DND-41 (cell line): ENCODE results near the gene PCSK4.

ENCODE experiments used
- ATAC-seq: fragments of 200-7000 bp; cut with Tn5 transposase; 3 replicates; pipeline ENCODE4 v1.9.1; 2021; ENCODE audit warnings: low read depth; ENCODE audit not compliant: insufficient read depth
- DNase-seq: peaks from one replicate; pipeline ENCODE4 v3.0.0-alpha.2; 2020
- H2AFZ ChIP-seq: 2 replicates; pipeline ENCODE4 v1.6.0; 2012; ENCODE audit warnings: low read depth, low read length
- H3K27ac ChIP-seq: 2 replicates; pipeline ENCODE4 v1.5.1; 2012; ENCODE audit warnings: low read length, inconsistent platforms
- H3K27me3 ChIP-seq: fragments of 200-600 bp; sonication (generic); 2 replicates; pipeline ENCODE4 v1.6.0; 2012; ENCODE audit warnings: low read length, mild to moderate bottlenecking, inconsistent platforms; ENCODE audit not compliant: insufficient read depth, poor library complexity
- H3K36me3 ChIP-seq: 2 replicates; pipeline ENCODE4 v1.5.1; 2012; ENCODE audit warnings: low read length, inconsistent platforms; ENCODE audit not compliant: insufficient read depth
- H3K4me1 ChIP-seq: 2 replicates; pipeline ENCODE4 v1.5.1; 2012; ENCODE audit warnings: mild to moderate bottlenecking, low read length; ENCODE audit not compliant: insufficient read depth
- H3K4me2 ChIP-seq: 2 replicates; pipeline ENCODE4 v1.6.0; 2012; ENCODE audit warnings: mild to moderate bottlenecking, moderate library complexity, low read length, inconsistent platforms; ENCODE audit not compliant: insufficient read depth
- H3K4me3 ChIP-seq, 2 experiments: fragments of 200-600 bp in 1 of 2; shearing (Covaris generic) in 1 of 2; 2 replicates each; pipeline ENCODE4 v1.5.1; 2012 to 2016; ENCODE audit warnings: inconsistent platforms in 2 of 2, low read length in 2 of 2, mild to moderate bottlenecking in 2 of 2, low read depth in 1 of 2, moderate library complexity in 1 of 2
- H3K79me2 ChIP-seq: 2 replicates; pipeline ENCODE4 v1.6.0; 2012; ENCODE audit warnings: low read length, inconsistent platforms; ENCODE audit not compliant: insufficient read depth
- H3K9ac ChIP-seq: 2 replicates; pipeline ENCODE4 v1.6.0; 2012; ENCODE audit warnings: low read depth, mild to moderate bottlenecking, inconsistent platforms, low read length, moderate library complexity
- H3K9me3 ChIP-seq: 2 replicates; pipeline ENCODE4 v1.5.1; 2012; ENCODE audit warnings: low read length, moderate library complexity, mild to moderate bottlenecking, inconsistent platforms; ENCODE audit not compliant: insufficient read depth, severe bottlenecking
- H4K20me1 ChIP-seq: 2 replicates; pipeline ENCODE4 v1.6.0; 2012; ENCODE audit warnings: low read length; ENCODE audit not compliant: insufficient read depth
- EZH2 ChIP-seq: IDR thresholded peaks from 3 replicates; pipeline ENCODE4 v1.6.1; 2012; ENCODE audit warnings: borderline replicate concordance, low read depth, mild to moderate bottlenecking, moderate library complexity, low read length, inconsistent platforms; ENCODE audit not compliant: severe bottlenecking
- TF ChIP-seq, protein P1 (sequence below): IDR thresholded peaks from 2 replicates; pipeline ENCODE4 v1.5.1; 2012; ENCODE audit warnings: borderline replicate concordance, low read length, moderate library complexity, mild to moderate bottlenecking; ENCODE audit not compliant: poor library complexity, severe bottlenecking; ENCODE audit errors: extremely low read depth

The PCSK4 gene

DNA sequence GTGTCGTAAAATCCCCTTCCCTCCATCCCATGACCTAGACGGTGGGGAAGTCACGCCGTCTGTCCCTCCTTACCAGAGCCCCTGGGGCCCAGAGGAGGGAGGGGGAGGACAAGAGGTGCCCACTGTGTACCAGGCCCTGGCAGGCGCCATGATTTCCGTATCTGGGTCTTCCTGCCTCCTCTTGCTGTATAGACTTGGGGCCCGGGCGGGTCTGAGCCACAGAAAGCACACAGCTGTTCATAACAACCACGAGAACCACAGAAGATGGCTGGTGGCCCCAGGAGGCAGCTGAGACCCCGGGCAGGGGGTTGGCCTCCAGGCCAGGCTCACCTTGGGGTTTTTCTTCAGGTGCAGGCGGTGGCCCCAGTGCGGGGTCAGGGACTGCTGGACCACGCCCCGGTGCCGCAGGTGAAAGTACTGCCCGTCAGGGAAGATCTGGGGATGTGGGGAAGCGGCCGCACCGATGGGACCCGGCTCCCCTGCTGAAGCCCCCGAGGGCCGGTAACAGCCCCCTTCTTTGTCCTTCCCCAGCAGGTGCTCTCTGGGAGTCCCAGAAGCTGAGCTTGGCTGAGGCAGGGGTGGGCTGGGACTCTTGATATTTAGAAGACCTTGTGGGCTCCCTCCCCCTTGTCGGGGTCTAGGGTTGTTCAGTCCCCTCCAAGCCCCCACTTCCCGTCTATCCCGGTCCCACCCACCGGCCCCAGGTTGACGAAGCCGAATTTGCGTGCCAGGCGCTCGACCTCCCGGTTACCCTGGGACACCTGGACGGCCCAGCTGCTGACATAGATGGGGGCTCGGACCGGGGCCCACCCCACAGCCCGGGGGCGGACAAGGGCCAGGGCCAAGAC lies 463 bp downstream of the PCSK4 start:
- H3K4me3 ChIP-seq: peak overlapping the region; percentile 43 to 61; a peak in 3 of 4 replicates
- ATAC-seq (peak; percentile 16), DNase-seq (peak; percentile 71)
- no peaks in the 10 kb centered on the region for H3K79me2 ChIP-seq
- TF ChIP-seq EZH2: no peak
- TF ChIP-seq, protein P1, sequence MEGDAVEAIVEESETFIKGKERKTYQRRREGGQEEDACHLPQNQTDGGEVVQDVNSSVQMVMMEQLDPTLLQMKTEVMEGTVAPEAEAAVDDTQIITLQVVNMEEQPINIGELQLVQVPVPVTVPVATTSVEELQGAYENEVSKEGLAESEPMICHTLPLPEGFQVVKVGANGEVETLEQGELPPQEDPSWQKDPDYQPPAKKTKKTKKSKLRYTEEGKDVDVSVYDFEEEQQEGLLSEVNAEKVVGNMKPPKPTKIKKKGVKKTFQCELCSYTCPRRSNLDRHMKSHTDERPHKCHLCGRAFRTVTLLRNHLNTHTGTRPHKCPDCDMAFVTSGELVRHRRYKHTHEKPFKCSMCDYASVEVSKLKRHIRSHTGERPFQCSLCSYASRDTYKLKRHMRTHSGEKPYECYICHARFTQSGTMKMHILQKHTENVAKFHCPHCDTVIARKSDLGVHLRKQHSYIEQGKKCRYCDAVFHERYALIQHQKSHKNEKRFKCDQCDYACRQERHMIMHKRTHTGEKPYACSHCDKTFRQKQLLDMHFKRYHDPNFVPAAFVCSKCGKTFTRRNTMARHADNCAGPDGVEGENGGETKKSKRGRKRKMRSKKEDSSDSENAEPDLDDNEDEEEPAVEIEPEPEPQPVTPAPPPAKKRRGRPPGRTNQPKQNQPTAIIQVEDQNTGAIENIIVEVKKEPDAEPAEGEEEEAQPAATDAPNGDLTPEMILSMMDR: no peak
- peak overlapping the region; percentile 71 for H3K9ac ChIP-seq
- peak overlapping the region; percentile 78 for H2AFZ ChIP-seq
- no peaks in the 10 kb centered on the region for H3K9me3 ChIP-seq
- H3K27ac ChIP-seq: peak overlapping the region; percentile 77
- peaks cover 29% of the 10 kb centered on the region for H3K4me1 ChIP-seq
- no peaks in the 10 kb centered on the region for H3K27me3 ChIP-seq
- H3K36me3 ChIP-seq: no peaks in the 10 kb centered on the region
- H4K20me1 ChIP-seq: no peaks in the 10 kb centered on the region
- H3K4me2 ChIP-seq: peak overlapping the region; percentile 85

DNA sequence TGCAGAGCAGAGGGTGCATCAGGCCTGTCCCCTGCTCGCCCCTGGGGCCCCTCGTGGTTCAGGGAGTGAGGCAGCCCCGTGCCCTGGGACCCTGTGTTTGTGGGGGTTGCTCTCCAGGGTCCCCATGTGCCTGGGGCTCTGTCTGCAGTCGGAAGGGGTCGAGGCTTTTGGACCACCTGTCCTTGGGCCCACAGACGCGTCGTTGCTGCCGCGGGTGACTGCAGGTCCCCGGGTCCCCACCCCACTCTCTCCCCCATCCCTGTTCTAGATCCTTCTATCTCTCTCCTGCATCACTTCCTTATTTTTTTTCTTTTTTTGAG lies 1.9 kb downstream of the PCSK4 start:
- no peaks in the 10 kb centered on the region for H3K27me3 ChIP-seq
- H2AFZ ChIP-seq: no peak overlapping the region
- H4K20me1 ChIP-seq: no peaks in the 10 kb centered on the region
- H3K9ac ChIP-seq: no peak overlapping the region
- ATAC-seq (no peak), DNase-seq (no peak)
- H3K27ac ChIP-seq: no peak overlapping the region
- H3K79me2 ChIP-seq: no peaks in the 10 kb centered on the region
- H3K4me2 ChIP-seq: no peak overlapping the region; the same call in 1 of the 2 replicates
- TF ChIP-seq EZH2: no peak
- TF ChIP-seq, protein P1: no peak
- no peaks in the 10 kb centered on the region for H3K9me3 ChIP-seq
- no peaks in the 10 kb centered on the region for H3K36me3 ChIP-seq
- H3K4me3 ChIP-seq: no peak overlapping the region
- peaks cover 29% of the 10 kb centered on the region for H3K4me1 ChIP-seq

DNA sequence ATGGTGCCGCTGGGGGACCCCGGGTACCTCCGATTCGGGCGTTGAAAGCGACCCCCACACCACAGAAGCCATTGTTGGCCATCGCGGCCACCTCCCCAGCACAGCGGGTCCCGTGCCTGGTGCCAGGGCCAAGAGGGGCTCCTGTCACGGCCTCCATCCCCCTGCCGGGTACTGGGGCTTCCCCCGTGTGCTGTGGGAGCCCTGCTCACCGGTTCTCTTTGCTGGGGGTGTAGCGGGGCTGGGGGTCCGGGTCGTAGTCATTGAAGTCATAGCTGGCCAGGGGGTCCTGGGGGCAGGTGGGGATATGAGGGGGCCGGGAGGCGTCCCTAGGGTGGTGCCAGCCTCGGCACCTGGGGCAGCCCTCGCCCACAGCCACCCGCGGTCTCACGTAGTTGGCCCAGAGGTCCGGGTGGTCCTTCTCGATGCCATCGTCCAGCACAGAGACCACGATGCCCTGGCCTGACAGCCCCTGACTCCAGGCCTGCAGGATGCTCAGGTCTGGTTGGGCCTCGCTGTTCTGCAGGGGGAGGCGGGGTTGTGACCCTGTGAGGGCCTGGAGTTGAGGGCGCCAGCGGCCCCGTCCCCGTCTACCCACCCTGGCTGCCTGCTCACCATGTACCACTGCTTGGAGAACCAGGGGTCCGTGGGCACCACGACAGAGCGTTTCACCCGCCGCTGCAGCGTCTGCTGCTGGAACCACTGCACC lies 2.4 kb downstream of the PCSK4 start:
- Histone ChIP-seq H3K27me3 (no peaks in the 10 kb centered on the region), H3K4me3 (no peak overlapping the region), H3K9me3 (no peaks in the 10 kb centered on the region), H3K79me2 (no peaks in the 10 kb centered on the region), H3K36me3 (no peaks in the 10 kb centered on the region), H3K4me2 (no peak overlapping the region; the same call in 1 of the 2 replicates), H4K20me1 (no peaks in the 10 kb centered on the region), H3K4me1 (peaks cover 29% of the 10 kb centered on the region), H2AFZ (no peak overlapping the region), H3K9ac (no peak overlapping the region), H3K27ac (no peak overlapping the region)
- TF ChIP-seq, protein P1: no peak
- no peak for TF ChIP-seq EZH2
- DNase-seq (peak; percentile 34), ATAC-seq (no peak)
